RCC 7860 (cell line): ENCODE results near the gene OSBPL5.
"Not testable (repeated sequence)": the region's sequence is repeated elsewhere in the genome, so short reads cannot be mapped to it uniquely, and the experiment has no call there.

ENCODE experiments used
- DNase-seq: peaks from one replicate; pipeline ENCODE4 v3.0.0-alpha.2; 2015; ENCODE audit warnings: low spot score
- FAIRE-seq: peaks from 2 replicates; lab custom pipeline; 2012; peaks lifted over from hg19 to GRCh38; lab: Jason Lieb, UNC

OSBPL5 gene

DNA sequence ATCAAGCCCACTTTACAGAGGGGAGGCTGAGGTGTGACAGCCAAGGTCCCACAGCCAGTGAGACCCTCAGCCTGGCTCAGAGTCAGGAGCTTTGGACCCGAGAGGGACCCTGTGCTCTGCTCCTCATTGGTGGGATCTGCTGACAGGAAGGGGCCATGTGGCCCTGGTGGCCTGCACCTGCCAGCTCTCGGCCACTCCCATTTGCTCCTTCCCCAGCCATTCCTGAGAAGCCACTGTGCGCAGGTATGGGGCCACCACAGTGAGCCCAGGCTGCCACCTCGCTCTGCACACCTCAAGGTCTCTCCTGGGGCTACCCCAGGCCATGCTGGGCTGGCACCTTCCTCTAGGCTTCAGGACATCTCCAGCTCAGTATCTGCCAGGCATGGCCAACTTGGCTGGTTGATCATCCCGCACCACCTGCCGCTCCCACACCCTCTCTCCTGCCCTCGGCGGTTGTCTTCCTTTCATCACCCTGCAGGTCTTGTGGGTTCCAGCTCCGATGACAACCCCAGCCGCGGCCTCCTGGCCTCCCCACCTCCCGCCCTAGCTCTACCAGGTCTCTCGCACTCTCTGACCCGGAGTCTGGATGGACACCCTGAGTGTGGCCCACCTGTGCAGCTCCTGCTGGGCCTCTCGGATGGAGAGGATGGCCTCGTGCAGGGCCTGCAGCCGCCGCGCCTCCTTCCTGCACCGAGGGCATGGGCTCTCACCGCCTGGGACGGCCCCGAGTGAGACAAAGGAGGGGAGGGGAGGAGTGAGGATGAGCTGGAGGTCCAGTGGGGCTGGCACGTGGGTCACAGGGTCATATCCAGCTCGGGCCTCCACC is 75.7 kb downstream of the OSBPL5 start:
- no peak for DNase-seq
- no peak for FAIRE-seq

GRCh38 chr11:3088806-3089205 is 76.3 kb downstream of the OSBPL5 start:
- FAIRE-seq: no peak
- DNase-seq: no peak

GRCh38 chr11:3087821-3088800 is 77.0 kb downstream of the OSBPL5 start:
- FAIRE-seq (no peak), DNase-seq (no peak)

- FAIRE-seq: no peak
- no peak for DNase-seq
These were observed 77.7 kb downstream of the OSBPL5 start for GRCh38 chr11:3087373-3087772.

GRCh38 chr11:3086671-3087150 is 78.4 kb downstream of the OSBPL5 start:
- DNase-seq (no peak), FAIRE-seq (no peak)

GRCh38 chr11:3086114-3086513 is 79.0 kb downstream of the OSBPL5 start:
- DNase-seq (no peak), FAIRE-seq (no peak)

- DNase-seq (no peak), FAIRE-seq (no peak)
These were observed 80.1 kb downstream of the OSBPL5 start for GRCh38 chr11:3085052-3085451.

GRCh38 chr11:3083321-3083720 is 81.8 kb downstream of the OSBPL5 start:
- FAIRE-seq: no peak
- no peak for DNase-seq

DNA sequence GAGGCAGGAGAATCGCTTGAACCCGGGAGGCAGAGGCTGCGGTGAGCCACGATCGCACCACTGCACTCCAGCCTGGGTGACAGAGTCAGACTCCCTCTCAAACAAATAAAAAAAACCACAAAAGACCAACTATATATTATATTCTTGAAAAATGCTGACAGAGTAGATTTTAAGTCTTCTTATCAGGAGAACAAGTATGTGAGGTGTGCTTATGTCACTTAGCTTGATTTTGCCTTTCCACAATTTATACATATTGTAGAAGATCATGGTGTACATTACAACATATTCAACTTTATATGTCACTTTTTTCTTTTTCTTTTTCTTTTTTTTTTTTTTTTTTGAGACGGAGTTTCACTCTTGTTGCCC is 83.7 kb downstream of the OSBPL5 start:
- FAIRE-seq (no peak), DNase-seq (no peak)

GRCh38 chr11:3080733-3081385 is 84.3 kb downstream of the OSBPL5 start:
- FAIRE-seq (no peak), DNase-seq (no peak)

- DNase-seq (no peak), FAIRE-seq (no peak)
These were observed 85.0 kb downstream of the OSBPL5 start for GRCh38 chr11:3080104-3080503.

- FAIRE-seq (no peak), DNase-seq (no peak)
These were observed 87.2 kb downstream of the OSBPL5 start for GRCh38 chr11:3077846-3078440.

DNA sequence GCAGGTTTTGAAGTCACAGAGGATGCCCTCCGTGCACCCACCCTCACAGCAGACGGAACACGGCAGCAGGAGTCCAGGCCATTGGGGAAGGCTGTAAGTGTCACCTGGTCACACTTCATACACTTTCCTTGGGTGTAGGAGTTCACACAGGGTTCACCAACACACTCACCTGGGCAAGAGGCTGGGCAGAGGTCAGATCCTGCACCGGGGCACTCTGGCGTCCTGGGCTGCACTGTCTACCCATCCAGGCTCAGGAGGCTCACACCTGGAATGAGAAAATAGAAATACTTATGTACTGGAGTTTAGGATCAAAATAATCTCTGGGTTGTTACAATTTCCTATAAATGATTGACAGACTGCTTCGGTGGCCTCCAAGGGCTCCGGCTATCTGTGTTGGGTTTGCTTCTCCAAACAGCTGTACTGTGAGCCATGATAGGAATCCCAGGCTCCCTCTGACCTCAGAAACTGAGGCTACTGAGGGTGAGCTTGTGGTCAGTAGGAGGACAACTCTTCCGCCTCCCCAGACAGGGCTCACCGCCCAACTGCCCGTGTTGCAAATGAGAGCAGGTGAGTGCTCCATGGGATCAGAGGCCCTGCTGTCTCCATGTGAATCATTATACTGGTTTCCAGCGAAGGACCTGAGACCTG is 87.8 kb downstream of the OSBPL5 start:
- no peak for FAIRE-seq
- DNase-seq: no peak

GRCh38 chr11:3074912-3075589 is 90.1 kb downstream of the OSBPL5 start:
- FAIRE-seq: no peak
- DNase-seq: no peak

GRCh38 chr11:3073029-3073435 is 92.1 kb downstream of the OSBPL5 start:
- FAIRE-seq (no peak), DNase-seq (no peak)

DNA sequence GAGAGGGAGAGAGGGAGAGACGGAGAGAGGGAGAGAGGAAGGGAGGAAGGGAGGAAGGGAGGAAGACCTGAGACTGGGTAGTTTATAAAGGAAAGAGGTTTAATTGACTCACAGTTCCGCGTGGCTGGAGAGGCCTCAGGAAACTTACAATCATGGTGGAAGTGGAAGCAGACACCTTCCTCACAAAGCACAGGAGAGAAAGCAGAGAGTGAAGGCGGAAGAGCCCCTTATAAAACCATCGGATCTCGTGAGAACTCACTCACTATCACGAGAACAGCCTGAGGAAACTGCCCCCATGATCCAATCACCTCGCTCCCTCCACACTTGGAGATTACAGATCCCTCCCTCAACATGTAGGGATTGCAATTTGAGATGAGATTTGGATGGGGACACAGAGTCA is 95.7 kb downstream of the OSBPL5 start:
- DNase-seq: no peak
- no peak for FAIRE-seq

- not testable (repeated sequence) for FAIRE-seq, DNase-seq
These were observed 98.8 kb downstream of the OSBPL5 start for GRCh38 chr11:3066308-3066707.

GRCh38 chr11:3064709-3065108 is 100.4 kb downstream of the OSBPL5 start:
- not testable (repeated sequence) for DNase-seq, FAIRE-seq

GRCh38 chr11:3063876-3064275 is 101.2 kb downstream of the OSBPL5 start:
- not testable (repeated sequence) for FAIRE-seq, DNase-seq

- FAIRE-seq, DNase-seq: not testable (repeated sequence)
These were observed 101.7 kb downstream of the OSBPL5 start for GRCh38 chr11:3063432-3063831.
